SK-MEL-5 (cell line): ENCODE measurements around the gene VPS36. TPM values are rescaled to one million over a fixed set of nuclear protein-coding genes. Genes with fewer than 3 reads are reported as not detected.
"Not testable (repeated sequence)": the region's sequence is repeated elsewhere in the genome, so short reads cannot be mapped to it uniquely, and the experiment has no call there.

Experiments used
- DNase-seq: peaks from one replicate; pipeline ENCODE4 v3.0.0-alpha.2; 2016; ENCODE audit warnings: low read depth, low spot score
- in situ Hi-C: cut with HindIII; loops from 2 replicates; pipeline ENCODE4 v1.10.0; 2016; ENCODE audit warnings: low sequenced_read_pairs, high pct_unique_total_duplicates, low pct_unique_long_range_greater_than_20kb
- small RNA-seq, 2 experiments: library from RNA; depleted of rRNA; stranded (forward); fragments of <200 nt; gene quantifications; one replicate each; pipeline ENCODE3, GENCODE V24; 2014
- total RNA-seq: library from RNA; depleted of rRNA; stranded (reverse); fragments of >200 nt; shearing (Covaris generic); gene quantifications from 2 replicates; pipeline ENCODE4 v1.2.3, GENCODE V29; 2014; rRNA removed

The VPS36 gene
- total RNA-seq, 1 experiment from 2014 or later, result 41.7 TPM

DNA sequence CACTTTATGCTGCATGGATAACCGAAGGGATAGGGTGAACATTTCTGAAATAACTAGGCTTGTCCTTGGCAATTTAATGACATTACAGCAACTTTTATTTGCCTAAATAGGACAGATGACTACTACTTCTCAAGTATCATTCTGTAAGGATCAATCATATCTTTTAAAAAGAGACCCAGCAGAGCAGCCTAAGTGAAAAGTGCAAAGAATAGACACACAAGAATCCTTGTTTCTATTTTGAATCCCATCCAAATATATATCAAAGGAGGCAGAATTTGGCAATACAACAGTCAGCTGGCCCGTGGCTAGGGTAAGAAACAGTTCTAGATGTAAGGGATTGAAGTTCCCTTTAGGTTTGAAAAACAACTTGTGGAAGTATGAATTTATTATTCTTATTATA is 51.4 kb downstream of the VPS36 start:
- peak; percentile 44 for DNase-seq
- in situ Hi-C loops, result no loop called here

- in situ Hi-C loops, result no loop called here
- no peak for DNase-seq
Observed at GRCh38 chr13:52395704-52396103, 54.7 kb downstream of the VPS36 start.

GRCh38 chr13:52394586-52394985 is 55.8 kb downstream of the VPS36 start:
- in situ Hi-C loops, result no loop called here

GRCh38 chr13:52393572-52394357 is 56.7 kb downstream of the VPS36 start:
- DNase-seq, result no peak
- in situ Hi-C loops, result no loop called here

More at GRCh38 chr13:52394586-52394985, 55.8 kb downstream of the VPS36 start:
- DNase-seq, result no peak

DNA sequence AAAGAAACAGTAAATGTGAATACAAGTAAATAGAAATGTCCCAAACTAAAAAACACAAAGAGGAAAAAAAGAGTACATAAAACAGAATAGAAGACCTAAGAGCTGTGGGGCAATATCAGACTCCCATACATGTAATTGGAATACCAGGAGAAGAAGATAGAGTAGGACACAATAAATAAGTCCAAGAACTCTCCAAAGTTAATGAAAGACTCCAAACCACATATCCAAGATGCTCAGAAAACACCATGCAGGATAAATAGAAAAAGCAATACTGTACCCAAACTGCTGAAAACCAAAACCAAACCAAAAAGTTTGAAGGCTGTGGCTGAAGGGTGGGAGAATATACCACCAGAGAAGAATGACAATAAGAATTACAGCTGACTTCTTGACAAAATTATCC is 62.7 kb downstream of the VPS36 start:
- in situ Hi-C loops, result no loop called here
- DNase-seq, result no peak

DNA sequence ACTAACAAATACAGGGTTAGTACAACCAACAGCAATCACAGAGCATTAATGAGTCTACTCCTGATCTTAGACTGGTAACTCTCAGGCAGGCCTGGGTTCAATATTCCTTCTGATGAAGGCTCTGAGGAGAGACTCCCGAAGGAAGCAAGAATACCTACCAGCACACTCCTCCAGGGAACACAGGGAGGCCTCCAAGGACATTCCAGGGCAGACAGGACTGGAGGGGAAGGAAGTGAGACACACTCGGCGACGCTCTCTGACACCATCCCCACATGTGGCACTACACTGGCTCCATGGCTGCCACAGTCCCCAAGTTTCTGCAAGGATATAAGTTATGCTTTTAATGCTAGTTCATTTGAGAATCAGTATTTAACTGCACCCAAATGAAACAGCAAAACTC is 64.6 kb downstream of the VPS36 start:
- no peak for DNase-seq
- in situ Hi-C loops, result no loop called here

DNA sequence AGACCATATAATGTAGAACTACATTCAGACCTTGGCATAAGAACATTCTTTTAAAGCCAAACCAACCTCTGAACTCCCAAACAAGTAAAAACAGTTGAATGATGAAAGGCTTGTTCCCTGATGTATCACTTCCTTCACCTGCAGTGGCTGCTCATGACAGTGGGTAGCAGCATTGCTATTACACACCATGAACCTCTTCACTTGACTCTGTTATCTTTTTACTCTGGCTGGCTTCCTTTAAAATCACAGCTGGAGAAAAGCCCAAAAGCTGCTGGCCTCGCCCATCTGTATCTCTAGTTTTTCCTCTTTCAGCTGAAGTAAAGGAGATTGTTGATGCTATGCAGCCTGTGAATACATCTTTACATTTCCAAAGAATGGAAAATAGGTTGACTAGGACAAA is 67.1 kb downstream of the VPS36 start:
- in situ Hi-C loops, result no loop called here
- DNase-seq, result no peak

DNA sequence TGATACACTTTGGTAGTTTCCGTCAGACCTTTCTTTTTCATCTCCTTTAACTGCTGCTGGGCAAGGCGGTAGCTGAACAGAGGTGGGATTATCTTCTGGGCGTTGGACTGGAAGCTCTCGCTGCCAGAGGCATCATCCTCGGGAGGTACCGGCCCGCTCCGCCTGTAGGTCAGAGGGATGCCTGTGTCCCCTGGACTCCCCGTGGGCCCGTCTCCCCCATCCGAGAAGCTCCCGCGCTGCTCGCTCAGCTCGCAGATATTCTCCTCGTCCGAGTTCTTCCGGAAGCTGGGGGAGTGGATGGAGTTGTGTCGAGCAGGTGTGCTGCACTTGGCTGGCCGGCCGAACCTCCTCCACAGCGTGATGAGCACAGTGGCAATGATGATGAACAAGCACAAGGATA is 72.1 kb downstream of the VPS36 start:
- DNase-seq, result no peak
- in situ Hi-C loops, result no loop called here

GRCh38 chr13:52377898-52378297 is 72.5 kb downstream of the VPS36 start:
- in situ Hi-C loops, result no loop called here
- DNase-seq, result no peak

DNA sequence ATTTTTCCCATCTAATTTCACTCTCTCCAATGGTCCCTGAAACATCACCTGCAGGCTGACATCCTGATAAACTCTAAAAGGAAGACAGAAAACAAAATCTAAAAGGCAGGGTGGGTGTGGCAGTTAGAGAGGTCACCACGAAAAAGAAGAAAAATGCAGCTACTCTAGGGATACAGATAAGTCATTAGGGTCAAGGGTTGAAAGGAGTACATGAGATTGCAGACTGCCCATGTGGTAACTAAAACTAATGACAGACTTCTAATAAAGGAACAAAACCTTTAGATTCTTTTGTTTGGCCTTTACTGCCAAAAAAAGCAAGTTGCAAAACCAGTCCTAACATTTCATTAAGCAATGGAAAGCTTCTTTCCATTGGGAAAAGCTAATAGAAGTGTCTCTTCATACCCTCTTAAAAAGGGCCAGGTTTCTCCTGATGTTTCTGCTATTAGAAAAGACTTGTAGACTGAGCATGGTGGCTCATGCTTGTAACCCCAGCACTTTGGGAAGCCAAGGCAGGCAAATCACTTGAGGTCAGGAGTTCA is 75.5 kb downstream of the VPS36 start:
- DNase-seq, result no peak
- in situ Hi-C loops, result no loop called here

- in situ Hi-C loops, result no loop called here
- no peak for DNase-seq
Observed at GRCh38 chr13:52374389-52374788, 76.0 kb downstream of the VPS36 start.

DNA sequence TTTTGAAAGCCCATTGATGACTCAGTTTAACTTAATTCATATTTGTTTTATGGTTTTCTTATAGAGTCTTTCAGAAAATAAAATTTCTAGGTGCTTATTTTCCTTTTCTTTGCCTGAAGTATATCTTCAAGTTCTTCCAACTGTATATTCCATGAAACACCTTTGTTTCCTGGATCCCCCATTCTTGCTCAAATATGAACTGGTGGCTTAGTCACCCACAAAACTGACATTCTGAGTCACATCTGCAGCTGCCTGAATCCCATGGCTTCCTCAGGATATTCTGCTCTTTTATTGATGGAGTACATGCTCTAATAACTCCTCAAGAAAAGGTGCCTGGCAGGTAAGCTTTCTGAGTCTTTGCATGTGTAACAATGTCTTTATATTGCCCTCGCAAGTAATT is 77.2 kb downstream of the VPS36 start:
- in situ Hi-C loops, DNase-seq: not testable (repeated sequence)

GRCh38 chr13:52371736-52372247 is 78.6 kb downstream of the VPS36 start:
- DNase-seq, result peak; percentile 63
- in situ Hi-C loops, result no loop called here

- in situ Hi-C loops, result no loop called here
- DNase-seq, result no peak
Observed at GRCh38 chr13:52366291-52366690, 84.1 kb downstream of the VPS36 start.

Small RNAs within 50 kb of the gene (small RNA-seq; reads per million reads assigned to genes)
- 0 to 0.14 reads per million in 2 experiments for gene RNY4P24

Other genes starting within 250 kb of the VPS36 start
- 0.32 and 0.42 TPM in 2 replicates for gene THSD1, start 44.5 kb downstream of the VPS36 start, total RNA-seq
- 41.3 and 45.0 TPM in 2 replicates for gene CKAP2, start 4.8 kb upstream of the VPS36 start, total RNA-seq
- 0.77 and 2.3 TPM in 2 replicates for gene HNRNPA1L2, start 191.8 kb upstream of the VPS36 start, total RNA-seq
- gene SUGT1, start 202.2 kb upstream of the VPS36 start, total RNA-seq, result 40.8 and 43.8 TPM in 2 replicates